ENCODE data around the gene CDC14A.

CDC14A gene

DNA sequence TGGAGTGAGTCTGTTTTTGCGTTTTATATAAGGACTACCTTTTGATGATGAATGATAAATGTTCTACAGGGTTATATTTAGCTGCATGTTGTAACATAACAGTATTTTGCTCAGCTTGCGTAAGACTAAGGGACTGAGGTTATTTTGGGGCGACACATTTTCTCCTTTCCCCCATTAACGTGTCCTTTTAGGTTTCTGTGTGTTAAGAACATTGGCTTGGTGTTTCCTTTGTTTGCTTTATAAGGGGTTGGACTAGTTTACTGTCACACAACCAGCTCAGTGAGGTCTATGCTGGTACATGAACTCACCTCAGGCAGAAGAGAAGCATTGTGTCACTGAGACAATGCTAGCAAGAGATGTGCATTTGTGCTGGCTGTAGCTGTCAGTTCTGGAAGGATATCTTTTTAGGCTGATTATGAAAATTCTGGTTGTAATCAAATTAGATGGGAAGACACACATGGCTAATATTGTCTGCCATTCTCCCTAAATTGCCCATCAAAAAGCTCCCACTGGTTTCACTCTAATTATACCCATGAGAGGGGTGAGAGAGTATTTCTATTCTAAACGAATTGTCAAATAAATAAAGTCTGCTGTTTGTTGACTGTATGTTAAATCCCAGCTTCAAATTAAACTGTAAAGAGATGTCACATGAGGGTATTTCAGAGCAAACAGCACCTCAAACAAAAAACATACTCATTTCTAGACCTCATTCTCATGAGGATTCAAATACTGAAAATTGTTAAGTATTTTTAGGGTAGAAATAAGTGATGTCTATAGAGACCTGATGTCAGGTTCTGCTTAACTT is 62.6 kb downstream of the CDC14A start:
- TF ChIP-seq POLR2AphosphoS5 (IDR thresholded peaks at IDR 0.05; ENCODE audit: low read depth, low read length) (no peak), PAX5 (IDR thresholded peaks at IDR 0.05; ENCODE audit: insufficient read depth, low read length, severe bottlenecking) (no peak), POLR2A (IDR thresholded peaks at IDR 0.05; ENCODE audit: low read depth, low read length) (no peak), TAF1 (IDR thresholded peaks at IDR 0.05; ENCODE audit: low read depth, low read length) (no peak), SPI1 (IDR thresholded peaks at IDR 0.05; ENCODE audit: low read depth, low read length) (no peak), POU2F2 (IDR thresholded peaks at IDR 0.05; ENCODE audit: low read depth, low read length) (no peak)
- FAIRE-seq: peak; percentile 72
- DNase-seq (ENCODE audit: insufficient read length, low spot score): no peak

DNA sequence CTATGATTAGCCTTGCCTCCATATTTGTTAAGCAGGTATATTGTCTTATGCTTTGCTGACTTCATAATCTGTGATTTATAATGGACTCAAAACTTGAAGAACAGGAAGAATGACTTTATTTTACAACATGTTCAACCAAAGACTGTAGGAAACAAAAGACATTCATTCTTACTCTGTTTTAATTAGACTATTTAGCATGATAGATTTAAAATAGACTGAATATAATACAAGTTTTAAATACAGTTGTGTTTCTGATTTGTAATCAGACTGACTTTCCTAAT is 63.1 kb downstream of the CDC14A start:
- TF ChIP-seq TAF1 (IDR thresholded peaks at IDR 0.05; ENCODE audit: low read depth, low read length): no peak
- TF ChIP-seq PAX5 (IDR thresholded peaks at IDR 0.05; ENCODE audit: insufficient read depth, low read length, severe bottlenecking): no peak
- TF ChIP-seq SPI1 (IDR thresholded peaks at IDR 0.05; ENCODE audit: low read depth, low read length): no peak
- TF ChIP-seq POLR2A (IDR thresholded peaks at IDR 0.05; ENCODE audit: low read depth, low read length): no peak
- TF ChIP-seq POLR2AphosphoS5 (IDR thresholded peaks at IDR 0.05; ENCODE audit: low read depth, low read length): no peak
- no peak for TF ChIP-seq POU2F2 (IDR thresholded peaks at IDR 0.05; ENCODE audit: low read depth, low read length)
- FAIRE-seq (no peak), DNase-seq (ENCODE audit: insufficient read length, low spot score) (no peak)

DNA sequence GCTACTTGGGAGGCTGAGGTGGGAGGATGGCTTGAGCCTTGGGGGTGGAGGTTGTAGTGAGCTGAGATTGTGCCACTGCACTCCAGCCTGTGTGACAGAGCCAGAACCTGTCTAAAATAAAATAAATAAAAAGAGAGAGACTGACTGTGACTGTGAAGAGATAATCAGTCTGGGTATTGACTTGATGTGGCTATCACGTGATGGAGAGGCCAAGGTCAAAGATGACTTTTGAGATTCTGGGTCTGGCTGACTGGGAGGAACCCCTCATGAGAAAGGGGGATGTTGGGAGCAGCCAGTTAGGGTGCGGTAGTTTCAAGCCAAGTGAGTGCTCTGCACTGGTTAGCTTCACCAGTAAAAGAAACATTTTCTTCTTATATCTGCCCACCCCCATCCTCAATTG is 66.8 kb downstream of the CDC14A start:
- DNase-seq (ENCODE audit: insufficient read length, low spot score) (no peak), FAIRE-seq (no peak)
- TF ChIP-seq PAX5 (IDR thresholded peaks at IDR 0.05; ENCODE audit: insufficient read depth, low read length, severe bottlenecking) (no peak), POU2F2 (IDR thresholded peaks at IDR 0.05; ENCODE audit: low read depth, low read length) (no peak), SPI1 (IDR thresholded peaks at IDR 0.05; ENCODE audit: low read depth, low read length) (no peak), TAF1 (IDR thresholded peaks at IDR 0.05; ENCODE audit: low read depth, low read length) (no peak), POLR2A (IDR thresholded peaks at IDR 0.05; ENCODE audit: low read depth, low read length) (no peak), POLR2AphosphoS5 (IDR thresholded peaks at IDR 0.05; ENCODE audit: low read depth, low read length) (no peak)

DNA sequence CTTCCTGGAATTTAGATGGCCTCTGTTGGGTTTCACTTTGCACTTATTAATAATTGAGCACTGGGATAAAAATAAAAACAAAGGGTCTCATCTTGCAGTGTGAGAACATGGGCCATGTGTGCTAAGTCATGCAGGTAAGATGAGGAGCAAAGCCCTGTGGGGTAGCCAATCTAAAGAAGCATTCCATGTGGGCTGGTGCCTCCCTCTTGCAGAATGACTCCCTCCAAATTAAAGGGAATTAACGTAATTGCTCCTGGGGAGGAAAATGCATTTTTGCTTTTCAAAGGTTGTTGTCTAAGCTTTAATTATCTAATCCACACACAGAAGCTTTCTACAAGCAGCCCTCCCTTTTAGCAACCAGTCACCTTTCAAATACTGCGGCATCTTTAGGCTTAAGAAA is 69.8 kb downstream of the CDC14A start:
- TF ChIP-seq POLR2AphosphoS5 (IDR thresholded peaks at IDR 0.05; ENCODE audit: low read depth, low read length): no peak
- TF ChIP-seq PAX5 (IDR thresholded peaks at IDR 0.05; ENCODE audit: insufficient read depth, low read length, severe bottlenecking): no peak
- TF ChIP-seq POU2F2 (IDR thresholded peaks at IDR 0.05; ENCODE audit: low read depth, low read length): no peak
- TF ChIP-seq TAF1 (IDR thresholded peaks at IDR 0.05; ENCODE audit: low read depth, low read length): no peak
- no peak for TF ChIP-seq POLR2A (IDR thresholded peaks at IDR 0.05; ENCODE audit: low read depth, low read length)
- TF ChIP-seq SPI1 (IDR thresholded peaks at IDR 0.05; ENCODE audit: low read depth, low read length): no peak
- DNase-seq (ENCODE audit: insufficient read length, low spot score) (no peak), FAIRE-seq (no peak)

DNA sequence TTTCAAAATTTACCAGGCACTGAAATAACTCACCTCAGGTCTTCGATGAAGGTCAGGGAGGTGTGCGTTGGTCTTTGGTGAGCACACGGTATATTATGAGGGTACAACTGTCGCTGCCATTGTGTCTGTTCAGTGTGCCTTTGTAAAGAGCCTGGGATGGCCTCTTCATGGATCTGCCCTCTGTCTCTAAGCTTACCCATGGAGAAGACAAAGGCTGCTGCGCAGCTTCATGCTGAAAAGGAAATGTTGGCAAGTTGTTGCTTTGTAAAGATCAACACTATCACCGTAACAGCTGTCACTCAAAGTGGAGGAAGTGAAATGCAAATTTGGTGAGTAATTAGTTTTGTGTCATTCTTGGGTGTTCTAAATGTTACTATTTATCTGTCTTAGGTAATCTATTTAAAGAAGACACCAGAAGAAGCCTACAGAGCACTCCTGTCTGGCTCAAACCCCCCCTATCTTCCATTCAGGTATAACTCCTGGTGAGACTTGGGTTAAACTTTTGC is 71.6 kb downstream of the CDC14A start:
- DNase-seq (ENCODE audit: insufficient read length, low spot score): no peak
- TF ChIP-seq POLR2AphosphoS5 (IDR thresholded peaks at IDR 0.05; ENCODE audit: low read depth, low read length) (no peak), POU2F2 (IDR thresholded peaks at IDR 0.05; ENCODE audit: low read depth, low read length) (0 out of 2 replicates have a peak, but pooled peaks have one; percentile 57), SPI1 (IDR thresholded peaks at IDR 0.05; ENCODE audit: low read depth, low read length) (peak; percentile 54; the same call in 1 of the 2 replicates)
- peak; percentile 76 for FAIRE-seq

DNA sequence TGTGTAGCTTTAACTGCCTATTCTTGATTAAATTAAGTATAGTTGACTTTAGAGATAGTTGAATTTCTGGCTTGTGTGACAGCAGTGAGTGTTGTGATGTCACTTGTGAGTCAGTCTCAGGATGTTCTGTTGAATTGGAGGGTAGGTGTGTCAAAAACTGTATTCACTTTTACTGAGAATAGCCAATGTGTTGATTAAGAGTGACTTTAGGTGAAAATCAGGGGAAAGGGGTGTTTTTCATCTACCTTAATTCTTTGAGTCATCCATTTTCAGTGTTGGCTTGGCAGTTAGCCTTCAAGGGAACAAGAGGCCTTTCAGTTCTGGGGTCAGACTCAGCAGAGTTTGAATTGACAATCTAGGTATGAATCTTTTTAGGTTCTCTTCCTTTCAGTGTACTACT is 75.9 kb downstream of the CDC14A start:
- FAIRE-seq (no peak), DNase-seq (ENCODE audit: insufficient read length, low spot score) (no peak)
- TF ChIP-seq POLR2AphosphoS5 (IDR thresholded peaks at IDR 0.05; ENCODE audit: low read depth, low read length): no peak
- no peak for TF ChIP-seq SPI1 (IDR thresholded peaks at IDR 0.05; ENCODE audit: low read depth, low read length)
- TF ChIP-seq TAF1 (IDR thresholded peaks at IDR 0.05; ENCODE audit: low read depth, low read length): no peak
- TF ChIP-seq POU2F2 (IDR thresholded peaks at IDR 0.05; ENCODE audit: low read depth, low read length): no peak
- TF ChIP-seq POLR2A (IDR thresholded peaks at IDR 0.05; ENCODE audit: low read depth, low read length): no peak
- TF ChIP-seq PAX5 (IDR thresholded peaks at IDR 0.05; ENCODE audit: insufficient read depth, low read length, severe bottlenecking): no peak

DNA sequence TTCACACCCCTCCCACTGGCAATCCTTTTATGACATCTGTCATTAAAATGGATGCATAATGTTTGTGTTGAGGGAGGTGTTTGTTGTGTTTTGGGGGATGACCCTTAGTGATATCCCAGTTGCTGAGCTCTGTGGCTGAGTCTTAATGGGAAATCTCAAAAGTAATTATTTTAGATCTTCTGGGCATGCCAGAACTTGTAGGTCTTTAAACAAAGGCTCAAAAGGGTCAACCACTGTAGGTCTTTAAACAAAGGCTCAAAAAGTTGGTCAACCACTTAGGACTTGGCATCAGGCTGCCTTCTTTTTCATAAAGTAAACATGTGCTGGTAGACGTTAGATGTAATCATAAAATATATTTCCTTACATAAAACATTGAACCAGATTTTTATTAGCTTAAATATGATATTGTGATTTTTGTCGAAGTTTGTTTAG is 78.0 kb downstream of the CDC14A start:
- FAIRE-seq (no peak), DNase-seq (ENCODE audit: insufficient read length, low spot score) (no peak)
- TF ChIP-seq PAX5 (IDR thresholded peaks at IDR 0.05; ENCODE audit: insufficient read depth, low read length, severe bottlenecking) (no peak), TAF1 (IDR thresholded peaks at IDR 0.05; ENCODE audit: low read depth, low read length) (no peak), POLR2AphosphoS5 (IDR thresholded peaks at IDR 0.05; ENCODE audit: low read depth, low read length) (no peak), POLR2A (IDR thresholded peaks at IDR 0.05; ENCODE audit: low read depth, low read length) (no peak), POU2F2 (IDR thresholded peaks at IDR 0.05; ENCODE audit: low read depth, low read length) (no peak), SPI1 (IDR thresholded peaks at IDR 0.05; ENCODE audit: low read depth, low read length) (no peak)

DNA sequence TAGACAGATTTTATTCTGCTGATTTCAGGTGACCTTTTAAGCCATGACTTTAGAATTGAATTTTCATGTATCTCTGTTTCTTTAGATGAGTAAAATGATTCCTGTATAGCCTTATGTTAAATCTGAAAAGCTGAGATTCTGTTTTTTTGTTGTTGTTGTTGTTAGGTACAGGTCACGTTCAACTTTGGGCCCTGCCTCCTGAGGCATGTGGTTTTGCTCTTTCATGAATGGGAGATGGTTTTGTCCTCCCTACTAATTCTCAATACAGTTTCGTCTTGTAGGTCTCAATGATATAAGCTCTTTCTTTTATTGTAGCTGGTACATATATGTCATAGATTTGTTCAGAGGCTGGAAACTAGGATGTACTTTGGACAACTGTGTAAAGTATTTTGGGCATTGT is 79.6 kb downstream of the CDC14A start:
- TF ChIP-seq TAF1 (IDR thresholded peaks at IDR 0.05; ENCODE audit: low read depth, low read length) (no peak), POLR2A (IDR thresholded peaks at IDR 0.05; ENCODE audit: low read depth, low read length) (no peak), PAX5 (IDR thresholded peaks at IDR 0.05; ENCODE audit: insufficient read depth, low read length, severe bottlenecking) (no peak), POLR2AphosphoS5 (IDR thresholded peaks at IDR 0.05; ENCODE audit: low read depth, low read length) (no peak), SPI1 (IDR thresholded peaks at IDR 0.05; ENCODE audit: low read depth, low read length) (no peak), POU2F2 (IDR thresholded peaks at IDR 0.05; ENCODE audit: low read depth, low read length) (no peak)
- FAIRE-seq (peak; percentile 72), DNase-seq (ENCODE audit: insufficient read length, low spot score) (no peak)

DNA sequence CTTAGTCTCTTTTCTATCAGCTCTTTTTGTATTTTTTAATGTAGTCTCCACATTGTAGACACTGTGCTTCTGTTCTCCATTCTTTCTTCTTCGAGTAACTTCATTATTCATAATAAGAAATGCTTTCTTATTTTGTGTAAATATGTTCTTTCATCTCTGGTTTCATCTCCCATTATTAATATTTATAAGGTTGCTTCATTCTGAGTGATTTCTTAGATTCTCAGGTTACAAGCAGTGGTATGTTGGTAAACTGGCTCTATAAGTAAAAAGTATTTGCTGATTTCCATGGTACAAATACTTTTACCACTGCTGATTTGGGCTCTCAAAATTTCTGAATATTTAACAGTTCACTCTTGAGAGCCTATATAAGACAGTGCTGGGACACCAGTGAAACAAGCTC is 81.3 kb downstream of the CDC14A start:
- TF ChIP-seq POLR2A (IDR thresholded peaks at IDR 0.05; ENCODE audit: low read depth, low read length): no peak
- TF ChIP-seq TAF1 (IDR thresholded peaks at IDR 0.05; ENCODE audit: low read depth, low read length): no peak
- TF ChIP-seq PAX5 (IDR thresholded peaks at IDR 0.05; ENCODE audit: insufficient read depth, low read length, severe bottlenecking): no peak
- TF ChIP-seq POU2F2 (IDR thresholded peaks at IDR 0.05; ENCODE audit: low read depth, low read length): no peak
- no peak for TF ChIP-seq POLR2AphosphoS5 (IDR thresholded peaks at IDR 0.05; ENCODE audit: low read depth, low read length)
- TF ChIP-seq SPI1 (IDR thresholded peaks at IDR 0.05; ENCODE audit: low read depth, low read length): no peak
- FAIRE-seq (no peak), DNase-seq (ENCODE audit: insufficient read length, low spot score) (no peak)

Measured in GM12891 (cell line).